HepG2 (cell line): ENCODE results near the gene ZBTB37. TPM values are rescaled to one million over a fixed set of nuclear protein-coding genes. Genes with fewer than 3 reads are reported as not detected.

ENCODE experiments used
- DDIT3 ChIP-seq: sonication (generic); formaldehyde crosslinking; IDR thresholded peaks from 2 replicates; pipeline ENCODE4 v1.4.0; 2020; ENCODE audit warnings: mild to moderate bottlenecking, missing genetic modification reagents
- EEA1 ChIP-seq: sonication (generic); formaldehyde crosslinking; IDR thresholded peaks from 2 replicates; pipeline ENCODE4 v1.5.1; 2020; ENCODE audit warnings: mild to moderate bottlenecking, missing genetic modification reagents, borderline replicate concordance
- KAT7 ChIP-seq: IDR thresholded peaks from 2 replicates; pipeline ENCODE4 v1.6.1; 2018; ENCODE audit warnings: borderline replicate concordance, missing compliant biosample characterization
- KMT2A ChIP-seq: sonication (generic); formaldehyde crosslinking; IDR thresholded peaks from 2 replicates; pipeline ENCODE4 v1.4.0; 2020; ENCODE audit warnings: missing genetic modification reagents
- MAZ ChIP-seq, 2 experiments: sonication (generic) in 1 of 2; formaldehyde crosslinking in 1 of 2; IDR thresholded peaks; 2 replicates each; pipeline versions ENCODE4 v1.5.0 to v1.6.1; 2012 to 2020; ENCODE audit warnings: low read depth in 2 of 2, mild to moderate bottlenecking in 2 of 2, borderline replicate concordance in 1 of 2, improper control_type of control experiment in 1 of 2, low read length in 1 of 2, missing genetic modification reagents in 1 of 2, moderate library complexity in 1 of 2
- NR2F1 ChIP-seq, 2 experiments: fragments of 450-650 bp in 1 of 2; formaldehyde crosslinking in 1 of 2; IDR thresholded peaks; 2 replicates each; pipeline versions ENCODE4 v1.5.0 to v1.6.1; 2016 to 2020; ENCODE audit warnings: mild to moderate bottlenecking in 1 of 2, missing compliant biosample characterization in 1 of 2, missing genetic modification reagents in 1 of 2, moderate library complexity in 1 of 2
- PHF8 ChIP-seq: sonication (generic); formaldehyde crosslinking; IDR thresholded peaks from 2 replicates; pipeline ENCODE4 v1.5.0; 2020; ENCODE audit warnings: missing genetic modification reagents
- REL ChIP-seq: sonication (generic); formaldehyde crosslinking; conservative IDR thresholded peaks from 2 replicates; pipeline ENCODE4 v1.8.0; 2022; ENCODE audit warnings: mild to moderate bottlenecking, missing genetic modification reagents, moderate library complexity
- SNAPC4 ChIP-seq: sonication (generic); formaldehyde crosslinking; IDR thresholded peaks from 2 replicates; pipeline ENCODE4 v1.4.0; 2020; ENCODE audit warnings: mild to moderate bottlenecking, missing genetic modification reagents
- TFAP4 ChIP-seq: sonication (generic); IDR thresholded peaks from 2 replicates; pipeline ENCODE4 v1.6.1; 2016; ENCODE audit warnings: low read depth, borderline replicate concordance
- TFDP2 ChIP-seq: sonication (generic); formaldehyde crosslinking; IDR thresholded peaks from 2 replicates; pipeline ENCODE4 v1.4.0; 2020; ENCODE audit warnings: missing genetic modification reagents
- ZNF17 ChIP-seq: sonication (generic); formaldehyde crosslinking; IDR thresholded peaks from 2 replicates; pipeline ENCODE4 v1.5.0; 2020; ENCODE audit warnings: mild to moderate bottlenecking, missing genetic modification reagents
- ZNF207 ChIP-seq: fragments of 450-650 bp; IDR thresholded peaks from 2 replicates; pipeline ENCODE4 v1.6.1; 2016; ENCODE audit warnings: antibody characterized with exemption, borderline replicate concordance
- ZNF503 ChIP-seq: sonication (generic); formaldehyde crosslinking; IDR thresholded peaks from 2 replicates; pipeline ENCODE4 v1.4.0; 2020; ENCODE audit warnings: missing genetic modification reagents
- ZNF652 ChIP-seq: IDR thresholded peaks from 2 replicates; pipeline ENCODE4 v1.6.1; 2016; ENCODE audit warnings: low read depth, borderline replicate concordance
- ZNF747 ChIP-seq: sonication (generic); formaldehyde crosslinking; IDR thresholded peaks from 2 replicates; pipeline ENCODE4 v1.8.1; 2023; ENCODE audit warnings: missing genetic modification reagents, mild to moderate bottlenecking, borderline replicate concordance
- ZNF839 ChIP-seq: sonication (generic); formaldehyde crosslinking; IDR thresholded peaks from 2 replicates; pipeline ENCODE4 v1.4.0; 2020; ENCODE audit warnings: missing genetic modification reagents, mild to moderate bottlenecking, borderline replicate concordance
- polyA plus RNA-seq, 8 experiments: library from polyadenylated mRNA; depleted of rRNA in 3 of 8; stranded (reverse) in 7 of 8; unstranded in 1 of 8; fragments of >200 nt; fragmentation: Illumina TruSeq in 4 of 8; extraction: Trizol in 4 of 8; gene quantifications; 2 replicates each; pipeline versions ENCODE4 v1.2.1 to v1.2.3, GENCODE V29; 2011 to 2016; ENCODE audit warnings: low read depth in 4 of 8, missing spikeins in 1 of 8, mixed read lengths in 1 of 8; ENCODE audit not compliant: insufficient read depth in 1 of 8
- total RNA-seq, 5 experiments: library from RNA; depleted of rRNA; stranded (reverse); fragments of >200 nt; fragmentation: Illumina TruSeq; extraction: Trizol; gene quantifications; 2 replicates each; pipeline ENCODE4 v1.2.3, GENCODE V29; 2016; ENCODE audit warnings: low read depth in 1 of 5

The ZBTB37 gene
- total and polyA plus RNA-seq, 2 of the 13 experiments (the other 11 are each of a cell fraction or from before 2014, with no cell fraction given): 2.6 to 7.7 TPM

GRCh38 chr1:173823781-173824314 is 44.3 kb upstream of the ZBTB37 start (continued):
- TF ChIP-seq SNAPC4 (CRISPR knock-in tag) (no peak), EEA1 (CRISPR knock-in tag) (no peak), DDIT3 (CRISPR knock-in tag) (no peak), TFDP2 (no peak), TFAP4 (no peak), ZNF652 (CRISPR knock-in tag) (no peak), PHF8 (CRISPR knock-in tag) (peak; percentile 44; the same call in 1 of the 2 replicates), ZNF747 (CRISPR knock-in tag) (no peak), NR2F1 (CRISPR knock-in tag; IDR thresholded peaks at IDR 0.05) (no peak), ZNF207 (no peak), MAZ (IDR thresholded peaks at IDR 0.05; ENCODE audit: borderline replicate concordance, low read depth, low read length) (no peak), MAZ (CRISPR knock-in tag; IDR thresholded peaks at IDR 0.05; ENCODE audit: low read depth) (no peak), ZNF17 (CRISPR knock-in tag) (no peak), KAT7 (0 out of 2 replicates have a peak, but pooled peaks have one; percentile 52), ZNF503 (CRISPR knock-in tag) (no peak), KMT2A (peak; percentile 78), REL (CRISPR knock-in tag) (peak; percentile 63; the same call in 1 of the 2 replicates), ZNF839 (CRISPR knock-in tag) (no peak)
